IMR-90 (cell line): ENCODE measurements around the gene TPI1. TPM values are rescaled to one million over a fixed set of nuclear protein-coding genes. Genes with fewer than 3 reads are reported as not detected.
A peak's percentile ranks its signal among the peaks of the same experiment; 100 is the strongest.
"Not testable (repeated sequence)": the region's sequence is repeated elsewhere in the genome, so short reads cannot be mapped to it uniquely, and the experiment has no call there.

Source experiments
- ATAC-seq: fragments of 200-7000 bp; cut with Tn5 transposase; 2 replicates; pipeline ENCODE4 v1.9.1; 2020; ENCODE audit warnings: low read depth, mild to moderate bottlenecking, moderate library complexity
- BruUV-seq: library from RNA; stranded (reverse); fragments of 400-500 nt; replicated peaks from 2 replicates; lab custom pipeline; 2021; lab: Mats Ljungman, UMichigan
- CTCF ChIA-PET: fragments of 300-600 bp; formaldehyde crosslinking; extraction: SDS; loops from one replicate; lab custom pipeline; 2021; ENCODE audit warnings: antibody characterized with exemption; lab: Yijun Ruan, JAX
- POLR2A ChIA-PET: fragments of 300-600 bp; sonication (Branson Sonifier 250); formaldehyde crosslinking; loops from one replicate; lab custom pipeline; 2022; ENCODE audit warnings: antibody characterized with exemption; ENCODE audit not compliant: unreplicated experiment; lab: Charles Lee
- DNase-seq: peaks from one replicate; pipeline ENCODE4 v3.0.0; 2013
- H2AFZ ChIP-seq: replicated peaks from 2 replicates; pipeline ENCODE3; 2013; ENCODE audit warnings: low read length, mild to moderate bottlenecking; ENCODE audit not compliant: poor library complexity
- H2AK5ac ChIP-seq: 2 replicates; pipeline ENCODE4 v1.6.1; 2013; ENCODE audit warnings: low read depth, low read length, inconsistent platforms
- H2AK9ac ChIP-seq: replicated peaks from 2 replicates; pipeline ENCODE3; 2013; ENCODE audit warnings: mild to moderate bottlenecking, low read depth, low read length, moderate library complexity; ENCODE audit not compliant: poor library complexity
- H2BK120ac ChIP-seq: 2 replicates; pipeline ENCODE4 v1.6.1; 2013; ENCODE audit warnings: low read depth, low read length, inconsistent platforms
- H2BK15ac ChIP-seq: 3 replicates; pipeline ENCODE4 v1.6.1; 2013; ENCODE audit warnings: low read depth, low read length, inconsistent platforms
- H2BK20ac ChIP-seq: 2 replicates; pipeline ENCODE4 v1.6.1; 2013; ENCODE audit warnings: low read depth, mild to moderate bottlenecking, inconsistent platforms, low read length, moderate library complexity
- H2BK5ac ChIP-seq: 2 replicates; pipeline ENCODE4 v1.6.1; 2013; ENCODE audit warnings: mild to moderate bottlenecking, low read depth, low read length, inconsistent platforms; ENCODE audit not compliant: poor library complexity, severe bottlenecking
- H3K14ac ChIP-seq: replicated peaks from 2 replicates; pipeline ENCODE4 v1.6.1; 2013; ENCODE audit warnings: low read depth, low read length, inconsistent platforms
- H3K18ac ChIP-seq: 2 replicates; pipeline ENCODE4 v1.6.1; 2013; ENCODE audit warnings: low read depth, low read length, control low read depth
- H3K23ac ChIP-seq: 2 replicates; pipeline ENCODE4 v1.6.1; 2013; ENCODE audit warnings: low read depth, low read length, inconsistent platforms
- H3K27ac ChIP-seq: 2 replicates; pipeline ENCODE4 v1.5.1; 2013; ENCODE audit warnings: mild to moderate bottlenecking, control low read depth, low read length; ENCODE audit not compliant: insufficient read depth
- H3K27me3 ChIP-seq: 2 replicates; pipeline ENCODE4 v1.6.1; 2013; ENCODE audit warnings: low read length; ENCODE audit not compliant: control insufficient read depth, insufficient read depth
- H3K36me3 ChIP-seq: 2 replicates; pipeline ENCODE4 v1.6.1; 2013; ENCODE audit warnings: low read length, mixed read lengths; ENCODE audit not compliant: control insufficient read depth, insufficient read depth
- H3K4ac ChIP-seq: 2 replicates; pipeline ENCODE4 v1.6.1; 2013; ENCODE audit warnings: low read depth, low read length, inconsistent platforms
- H3K4me1 ChIP-seq: 2 replicates; pipeline ENCODE4 v1.6.1; 2013; ENCODE audit warnings: low read length, mixed read lengths; ENCODE audit not compliant: control insufficient read depth, insufficient read depth
- H3K4me2 ChIP-seq: 2 replicates; pipeline ENCODE4 v1.6.1; 2013; ENCODE audit warnings: low read depth, mild to moderate bottlenecking, control low read depth, low read length, moderate library complexity
- H3K4me3 ChIP-seq: 2 replicates; pipeline ENCODE4 v1.5.1; 2013; ENCODE audit warnings: low read depth, mild to moderate bottlenecking, control low read depth, low read length, moderate library complexity; ENCODE audit not compliant: insufficient read depth
- H3K56ac ChIP-seq: 2 replicates; pipeline ENCODE4 v1.6.1; 2013; ENCODE audit warnings: low read length, inconsistent platforms; ENCODE audit not compliant: insufficient read depth; ENCODE audit errors: extremely low read depth
- H3K79me1 ChIP-seq, 2 experiments: 2 replicates each; pipeline ENCODE4 v1.6.1; 2013; ENCODE audit warnings: low read length in 2 of 2, inconsistent platforms in 1 of 2, low read depth in 1 of 2
- H3K9ac ChIP-seq: 2 replicates; pipeline ENCODE4 v1.6.1; 2013; ENCODE audit warnings: low read depth, low read length, control low read depth
- H3K9me1 ChIP-seq: 2 replicates; pipeline ENCODE4 v1.6.1; 2013; ENCODE audit warnings: low read length, inconsistent platforms; ENCODE audit not compliant: insufficient read depth
- H3K9me3 ChIP-seq: 2 replicates; pipeline ENCODE4 v1.6.1; 2013; ENCODE audit warnings: low read length; ENCODE audit not compliant: control insufficient read depth, insufficient read depth
- H4K20me1 ChIP-seq: 2 replicates; pipeline ENCODE4 v1.6.1; 2013; ENCODE audit warnings: low read length, inconsistent platforms; ENCODE audit not compliant: insufficient read depth
- H4K5ac ChIP-seq: 2 replicates; pipeline ENCODE4 v1.6.1; 2013; ENCODE audit warnings: mild to moderate bottlenecking, low read depth, low read length, control low read depth
- H4K8ac ChIP-seq, 2 experiments: 2 replicates each; pipeline ENCODE4 v1.6.1; 2013; ENCODE audit warnings: low read depth in 2 of 2, low read length in 2 of 2, control low read depth in 1 of 2, inconsistent platforms in 1 of 2
- H4K91ac ChIP-seq: 2 replicates; pipeline ENCODE4 v1.6.1; 2013; ENCODE audit warnings: low read depth, low read length, inconsistent platforms; ENCODE audit not compliant: insufficient read depth
- BHLHE40 ChIP-seq: fragments of 150-350 bp; IDR thresholded peaks from 2 replicates; pipeline ENCODE4 v1.6.1; 2016; ENCODE audit warnings: mild to moderate bottlenecking, low read depth, low read length
- CEBPB ChIP-seq: IDR thresholded peaks from 2 replicates; pipeline ENCODE4 v1.6.1; 2012; ENCODE audit warnings: low read depth, low read length, improper control_type of control experiment
- CHD1 ChIP-seq: IDR thresholded peaks from 2 replicates; pipeline ENCODE4 v1.6.1; 2012; ENCODE audit warnings: low read depth, low read length, improper control_type of control experiment
- MAFK ChIP-seq: IDR thresholded peaks from 2 replicates; pipeline ENCODE4 v1.6.1; 2012; ENCODE audit warnings: low read depth, low read length, improper control_type of control experiment
- RAD21 ChIP-seq: IDR thresholded peaks from 2 replicates; pipeline ENCODE4 v1.6.1; 2012; ENCODE audit warnings: low read length, improper control_type of control experiment
- RFX5 ChIP-seq: IDR thresholded peaks from 2 replicates; pipeline ENCODE4 v1.8.0; 2012; ENCODE audit warnings: low read depth, mild to moderate bottlenecking, low read length, moderate library complexity
- WGBS, 2 experiments: methylation state at CpG; one replicate each; pipeline versions ENCODE4 v1.1.5 to v1.1.7; 2013; ENCODE audit warnings: missing lambda C conversion rate in 2 of 2; ENCODE audit not compliant: insufficient read length in 1 of 2; ENCODE audit errors: extremely low coverage in 2 of 2; 5-methylcytosine and 5-hydroxymethylcytosine counted together
- dilution Hi-C: fragments of 300-500 bp; cut with HindIII; formaldehyde crosslinking; loops from one replicate; pipeline ENCODE4 v1.14.3; 2018; ENCODE audit warnings: low sequenced_read_pairs; ENCODE audit not compliant: unreplicated experiment
- in situ Hi-C: fragments of 300-500 bp; cut with MboI; formaldehyde crosslinking; loops from 3 replicates; pipeline ENCODE4 v1.14.3; 2019; ENCODE audit warnings: low sequenced_read_pairs, inconsistent platforms, mixed read lengths
- intact Hi-C: fragments of 100-400 bp; cut with micrococcal nuclease; formaldehyde crosslinking; loops from 2 replicates; pipeline ENCODE4 v1.10.0; 2022
- polyA plus RNA-seq, 3 experiments: library from polyadenylated mRNA; depleted of rRNA; stranded (reverse); fragments of >200 nt; gene quantifications; 2 replicates each; pipeline ENCODE4 v1.2.3, GENCODE V29; 2012; ENCODE audit warnings: low replicate concordance in 1 of 3
- total RNA-seq: library from RNA; depleted of rRNA; stranded (reverse); fragments of >200 nt; gene quantifications from 2 replicates; pipeline ENCODE4 v1.2.3, GENCODE V29; 2012
- TF ChIP-seq, protein P1 (sequence below): fragments of 150-350 bp; IDR thresholded peaks from 2 replicates; pipeline ENCODE4 v1.6.1; 2017; ENCODE audit warnings: mild to moderate bottlenecking, antibody characterized with exemption, low read length, low read depth

TPI1 gene
- total and polyA plus RNA-seq, 2 of the 4 experiments (the other 2 are of a cell fraction) = 1,995 to 2,176 TPM

DNA sequence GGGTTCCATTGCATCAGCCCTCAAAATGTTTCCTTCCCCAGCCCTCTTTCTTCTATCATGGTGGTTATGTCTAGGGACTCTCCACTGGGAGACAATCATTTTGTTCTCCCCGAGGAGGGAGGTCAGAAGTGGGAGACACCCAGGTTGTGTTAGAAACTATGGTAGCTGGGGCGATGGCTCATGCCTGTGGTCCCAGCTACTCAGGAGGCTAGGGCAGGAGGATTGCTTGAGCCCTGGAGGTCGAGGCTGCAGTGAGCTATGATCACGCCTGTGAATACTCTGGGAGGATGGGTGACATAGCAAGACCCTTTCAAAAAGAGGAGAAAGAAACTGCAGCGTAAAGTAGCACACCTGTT, 24.3 kb downstream of the TPI1 start:
- peak overlapping the region; percentile 36; the same call in 1 of the 3 replicates for H2BK15ac ChIP-seq
- ATAC-seq (no peak), DNase-seq (no peak)
- no TSS peak for BruUV-seq
- H3K4me1 ChIP-seq = peaks cover 2% of the 10 kb centered on the region
- H2AK5ac ChIP-seq = peak overlapping the region; percentile 95
- CTCF ChIA-PET = interaction anchor here (0.6 to 2.0 kb wide), 7 partner anchors 12 to 39 kb away, joined by 3 to 17 read pairs (median 5); partner anchors contain the start of genes LRRC23 and SPSB2
- no peak for TF ChIP-seq CHD1
- TF ChIP-seq RAD21 = no peak
- TF ChIP-seq MAFK = no peak
- TF ChIP-seq CEBPB = no peak
- TF ChIP-seq, protein P1, sequence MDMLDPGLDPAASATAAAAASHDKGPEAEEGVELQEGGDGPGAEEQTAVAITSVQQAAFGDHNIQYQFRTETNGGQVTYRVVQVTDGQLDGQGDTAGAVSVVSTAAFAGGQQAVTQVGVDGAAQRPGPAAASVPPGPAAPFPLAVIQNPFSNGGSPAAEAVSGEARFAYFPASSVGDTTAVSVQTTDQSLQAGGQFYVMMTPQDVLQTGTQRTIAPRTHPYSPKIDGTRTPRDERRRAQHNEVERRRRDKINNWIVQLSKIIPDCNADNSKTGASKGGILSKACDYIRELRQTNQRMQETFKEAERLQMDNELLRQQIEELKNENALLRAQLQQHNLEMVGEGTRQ = no peak
- no peak for TF ChIP-seq BHLHE40
- TF ChIP-seq RFX5 = no peak
- H2BK5ac ChIP-seq = peak overlapping the region; percentile 68
- peaks cover 5 to 20% of the 10 kb centered on the region in 2 experiments; a peak in 3 of 4 replicates for H3K79me1 ChIP-seq
- peak overlapping the region; percentile 47 for H3K14ac ChIP-seq
- dilution Hi-C loops = no loop called here
- no peak overlapping the region; the same call in 1 of the 2 replicates for H2BK20ac ChIP-seq
- peak overlapping the region; percentile 86 for H4K5ac ChIP-seq
- peak overlapping the region; percentile 95 to 99 for H4K8ac ChIP-seq
- peak overlapping the region; percentile 62 for H3K18ac ChIP-seq
- H3K27me3 ChIP-seq = no peaks in the 10 kb centered on the region
- H3K4me2 ChIP-seq = peak overlapping the region; percentile 61
- H3K56ac ChIP-seq = peak overlapping the region; percentile 67
- peak overlapping the region; percentile 83 for H3K4ac ChIP-seq
- peak overlapping the region; percentile 13 for H2BK120ac ChIP-seq
- H3K27ac ChIP-seq = peak overlapping the region; percentile 88
- WGBS, 2 experiments = no CpG with 5 or more reads among the region's 5 CpGs
- 0 out of 2 replicates have a peak, but pooled peaks cover 12% of the 10 kb centered on the region for H3K9me1 ChIP-seq
- H2AK9ac ChIP-seq = peak overlapping the region; percentile 47
- in situ Hi-C loops = no loop called here
- H3K9me3 ChIP-seq = no peaks in the 10 kb centered on the region
- peak overlapping the region; percentile 48 for H3K23ac ChIP-seq
- no peaks in the 10 kb centered on the region for H4K20me1 ChIP-seq
- H3K9ac ChIP-seq = peak overlapping the region; percentile 79
- intact Hi-C loops = loop anchor here (1.0 kb wide), 2 partner anchors 18 to 66 kb away; partner anchors contain the start of gene SPSB2
- 0 out of 2 replicates have a peak, but pooled peaks cover 1% of the 10 kb centered on the region for H3K36me3 ChIP-seq
- POLR2A ChIA-PET = interaction anchor here (0.5 to 1.4 kb wide), 8 partner anchors 10 to 931 kb away, joined by 3 to 12 read pairs (median 5); partner anchors contain the start of gene SPSB2
- peak overlapping the region; percentile 95 for H2AFZ ChIP-seq
- H4K91ac ChIP-seq = peak overlapping the region; percentile 86
- peak overlapping the region; percentile 39 for H3K4me3 ChIP-seq

DNA sequence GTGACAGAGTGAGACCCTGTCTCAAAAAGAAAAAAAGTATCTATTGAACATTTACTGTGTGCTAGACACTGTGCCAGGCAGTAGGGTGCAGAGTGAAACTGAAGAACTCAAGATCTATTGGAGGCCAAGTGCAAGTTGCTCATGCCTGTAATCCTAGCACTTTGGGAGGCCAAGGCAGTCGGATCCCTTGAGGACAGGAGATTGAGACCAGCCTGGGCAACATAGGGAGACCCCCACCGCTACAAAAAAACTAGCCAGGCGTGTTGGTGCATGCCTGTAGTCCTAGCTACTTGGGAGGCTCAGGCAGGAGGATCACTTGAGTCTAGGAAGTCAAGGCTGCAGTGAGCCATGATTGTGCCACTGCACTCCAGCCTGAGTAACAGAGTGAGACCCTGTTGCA, 25.4 kb downstream of the TPI1 start:
- H3K36me3 ChIP-seq, H4K8ac ChIP-seq, H3K4me3 ChIP-seq, H3K4ac ChIP-seq, H2BK15ac ChIP-seq, dilution Hi-C loops, H2BK5ac ChIP-seq, in situ Hi-C loops, H3K9me3 ChIP-seq, H3K23ac ChIP-seq, DNase-seq, ATAC-seq, H2BK120ac ChIP-seq, H3K56ac ChIP-seq, H3K18ac ChIP-seq, H3K4me1 ChIP-seq, H2AK9ac ChIP-seq, BruUV-seq, H4K20me1 ChIP-seq, H3K27ac ChIP-seq, H2AK5ac ChIP-seq, H3K4me2 ChIP-seq, H3K9ac ChIP-seq, H2BK20ac ChIP-seq, H3K27me3 ChIP-seq, H3K9me1 ChIP-seq, H4K5ac ChIP-seq, H4K91ac ChIP-seq, intact Hi-C loops, POLR2A ChIA-PET, CTCF ChIA-PET, H3K14ac ChIP-seq, H2AFZ ChIP-seq: not testable (repeated sequence)
- WGBS, 2 experiments = 95% methylated on average over 3 of the region's 3 CpGs; no CpG with 5 or more reads in 1 of the 2 experiments
- peaks cover 5 to 20% of the 10 kb centered on the region in 2 experiments; a peak in 3 of 4 replicates for H3K79me1 ChIP-seq
